CD4-positive, CD25-positive, alpha-beta regulatory T cell (primary cell): Measurements from ENCODE around the gene MXD1. TPM values are rescaled to one million over a fixed set of nuclear protein-coding genes. Genes with fewer than 3 reads are reported as not detected.

Source experiments
- ATAC-seq, 2 donors: fragments of 150-1000 bp; cut with Tn5 transposase; one replicate each; pipeline ENCODE4 v1.10.0; 2021; ENCODE audit warnings: low read depth in 2 of 2, moderate number of reproducible peaks in 2 of 2, moderate library complexity in 1 of 2
- DNase-seq, 3 donors: peaks; one replicate each; pipeline versions ENCODE4 v3.0.0 to v3.0.0-alpha.2; 2012 to 2022; ENCODE audit warnings: mixed read lengths in 1 of 3
- H3K27ac ChIP-seq: one replicate; pipeline ENCODE4 v1.7.0; 2013; ENCODE audit warnings: mild to moderate bottlenecking, low read length; ENCODE audit not compliant: insufficient read depth, poor library complexity, severe bottlenecking
- H3K27me3 ChIP-seq: one replicate; pipeline ENCODE4 v1.7.0; 2013; ENCODE audit warnings: low read length; ENCODE audit not compliant: control insufficient read depth, insufficient read depth
- H3K36me3 ChIP-seq: one replicate; pipeline ENCODE4 v1.7.0; 2013; ENCODE audit warnings: mild to moderate bottlenecking, low read length, moderate library complexity; ENCODE audit not compliant: control insufficient read depth, insufficient read depth
- H3K4me1 ChIP-seq: 2 replicates; pipeline ENCODE4 v1.7.0; 2013; ENCODE audit warnings: mild to moderate bottlenecking, low read length; ENCODE audit not compliant: insufficient read depth, control insufficient read depth, poor library complexity, severe bottlenecking
- H3K4me3 ChIP-seq: one replicate; pipeline ENCODE4 v1.7.0; 2013; ENCODE audit warnings: low read depth, mild to moderate bottlenecking, low read length, moderate library complexity
- H3K9me3 ChIP-seq, 2 experiments: 1 replicate in 1 of 2; 2 replicates in 1 of 2; pipeline ENCODE4 v1.7.0; 2013; ENCODE audit warnings: low read length in 2 of 2, mild to moderate bottlenecking in 1 of 2, moderate library complexity in 1 of 2; ENCODE audit not compliant: control insufficient read depth in 2 of 2
- H3K27ac Mint-ChIP-seq, 3 donors: one replicate each; pipeline ENCODE4 v1.8.0; 2020 to 2022; ENCODE audit warnings: mild to moderate bottlenecking in 3 of 3, mixed read lengths in 3 of 3, moderate library complexity in 2 of 3
- H3K27me3 Mint-ChIP-seq: one replicate; pipeline ENCODE4 v1.8.0; 2022; ENCODE audit warnings: mild to moderate bottlenecking, mixed read lengths
- H3K36me3 Mint-ChIP-seq: one replicate; pipeline ENCODE4 v1.8.0; 2020; ENCODE audit warnings: mixed read lengths
- H3K4me1 Mint-ChIP-seq, 4 donors: one replicate each; pipeline ENCODE4 v1.8.0; 2020 to 2022; ENCODE audit warnings: mixed read lengths in 4 of 4, mild to moderate bottlenecking in 1 of 4
- H3K4me3 Mint-ChIP-seq, 4 donors: one replicate each; pipeline ENCODE4 v1.8.0; 2020 to 2022; ENCODE audit warnings: mild to moderate bottlenecking in 4 of 4, mixed read lengths in 4 of 4, moderate library complexity in 3 of 4
- H3K9me3 Mint-ChIP-seq, 7 donors: one replicate each; pipeline ENCODE4 v1.8.0; 2020 to 2022; ENCODE audit warnings: mixed read lengths in 7 of 7, mild to moderate bottlenecking in 3 of 7, moderate library complexity in 2 of 7
- polyA plus RNA-seq, 4 donors: library from polyadenylated mRNA; unstranded; fragments of 300-500 nt; fragmentation: Illumina TruSeq; gene quantifications; one replicate each; pipeline ENCODE4 v1.2.3, GENCODE V29; 2021
- total RNA-seq: library from RNA; stranded (reverse); gene quantifications from one replicate; pipeline ENCODE4 v1.2.3, GENCODE V29; 2022

MXD1 gene
- total and polyA plus RNA-seq, 5 donors from 2014 or later: 8.3 to 40.6 (median 12.9) TPM

DNA sequence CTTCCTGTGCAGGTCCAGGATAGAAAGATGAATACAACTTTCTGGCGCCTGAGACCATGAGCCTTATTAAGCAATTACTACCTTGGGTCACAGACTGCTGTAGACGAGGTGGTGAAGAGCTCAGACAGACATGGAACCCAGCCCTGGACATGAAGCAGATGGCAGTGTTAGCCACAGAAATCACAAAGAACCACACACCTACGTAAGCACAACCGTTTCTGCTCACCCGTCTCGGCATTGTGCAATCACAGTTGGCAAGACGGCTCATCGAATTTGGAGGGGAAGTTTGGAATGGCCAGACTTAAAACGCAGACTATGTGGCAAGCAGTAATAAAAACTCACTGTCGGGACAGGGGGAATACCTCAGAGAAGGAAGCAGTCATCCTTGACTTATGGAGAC, 70.8 kb downstream of the MXD1 start:
- Mint-ChIP-seq H3K27ac (no peak overlapping the region), H3K4me3 (no peak overlapping the region), H3K9me3 (no peaks in the 10 kb centered on the region), H3K27me3 (no peaks in the 10 kb centered on the region), H3K36me3 (peaks cover 5% of the 10 kb centered on the region), H3K4me1 (peaks cover 0 to 2% (median 0%) of the 10 kb centered on the region in 4 donors)
- Histone ChIP-seq H3K27ac (no peak overlapping the region), H3K36me3 (no peaks in the 10 kb centered on the region), H3K4me3 (no peak overlapping the region), H3K27me3 (no peaks in the 10 kb centered on the region), H3K9me3 (no peaks in the 10 kb centered on the region), H3K4me1 (no peaks in the 10 kb centered on the region)
- DNase-seq (no peak), ATAC-seq (no peak)

- no peak overlapping the region for H3K27ac ChIP-seq
- H3K36me3 Mint-ChIP-seq: peaks cover 7% of the 10 kb centered on the region
- ATAC-seq: no peak
Measured at GRCh38 chr2:69986691-69987090, 71.8 kb downstream of the MXD1 start.

DNA sequence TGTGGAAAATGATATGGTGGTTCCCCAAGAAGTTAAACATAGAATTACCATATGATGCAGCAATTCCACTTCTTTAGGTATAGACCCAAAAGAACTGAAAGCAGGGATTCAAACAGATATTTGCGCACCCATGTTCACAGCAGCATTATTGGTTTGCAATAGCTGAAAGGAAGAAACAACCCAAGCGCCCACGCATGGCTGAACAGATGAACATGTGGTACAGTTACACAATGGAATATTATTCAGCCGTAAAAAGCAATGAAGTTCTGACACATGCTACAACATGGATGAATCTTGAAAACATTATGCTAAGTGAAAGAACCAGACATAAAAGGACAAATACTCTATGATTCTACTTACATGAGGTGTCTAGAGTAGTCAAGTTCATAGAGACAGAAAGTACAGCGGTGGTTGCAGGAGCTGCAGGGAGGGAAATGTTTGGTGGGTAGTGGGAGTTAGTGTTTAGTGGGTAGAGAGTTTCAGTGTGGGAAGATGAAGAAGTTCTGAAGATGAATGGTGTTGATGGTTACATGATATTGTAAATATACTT, 73.3 kb downstream of the MXD1 start:
- no peaks in the 10 kb centered on the region for H3K9me3 Mint-ChIP-seq

More at GRCh38 chr2:69986691-69987090, 71.8 kb downstream of the MXD1 start:
- Histone ChIP-seq H3K4me3 (no peak overlapping the region), H3K27me3 (no peaks in the 10 kb centered on the region), H3K4me1 (no peaks in the 10 kb centered on the region), H3K36me3 (no peaks in the 10 kb centered on the region), H3K9me3 (no peaks in the 10 kb centered on the region)
- Mint-ChIP-seq H3K27ac (no peak overlapping the region), H3K27me3 (no peaks in the 10 kb centered on the region), H3K9me3 (no peaks in the 10 kb centered on the region), H3K4me3 (no peak overlapping the region), H3K4me1 (peaks cover 0 to 2% (median 0%) of the 10 kb centered on the region in 4 donors)
- no peak for DNase-seq

GRCh38 chr2:69989009-69989408, 74.1 kb downstream of the MXD1 start:
- Histone ChIP-seq H3K36me3 (peaks cover 5% of the 10 kb centered on the region), H3K27me3 (no peaks in the 10 kb centered on the region), H3K27ac (no peak overlapping the region), H3K9me3 (no peaks in the 10 kb centered on the region), H3K4me3 (no peak overlapping the region), H3K4me1 (no peaks in the 10 kb centered on the region)
- no peak for ATAC-seq
- Mint-ChIP-seq H3K4me3 (no peak overlapping the region), H3K27ac (no peak overlapping the region), H3K4me1 (peaks cover 0 to 4% (median 0%) of the 10 kb centered on the region in 4 donors), H3K9me3 (no peaks in the 10 kb centered on the region), H3K27me3 (no peaks in the 10 kb centered on the region), H3K36me3 (peaks cover 15% of the 10 kb centered on the region)
- DNase-seq: no peak

More for the DNA sequence above, 73.3 kb downstream of the MXD1 start:
- no peak for DNase-seq
- ATAC-seq: no peak
- peaks cover 10% of the 10 kb centered on the region for H3K36me3 Mint-ChIP-seq
- H3K4me3 ChIP-seq: no peak overlapping the region
- H3K4me3 Mint-ChIP-seq: no peak overlapping the region
- H3K27me3 ChIP-seq: no peaks in the 10 kb centered on the region
- H3K4me1 ChIP-seq: no peaks in the 10 kb centered on the region
- peaks cover 0 to 2% (median 0%) of the 10 kb centered on the region in 4 donors for H3K4me1 Mint-ChIP-seq
- H3K36me3 ChIP-seq: no peaks in the 10 kb centered on the region
- peak overlapping the region in 1 of 3 donors; percentile 9 for H3K27ac Mint-ChIP-seq
- no peaks in the 10 kb centered on the region for H3K9me3 ChIP-seq
- H3K27me3 Mint-ChIP-seq: no peaks in the 10 kb centered on the region
- H3K27ac ChIP-seq: no peak overlapping the region

- no peak overlapping the region for H3K4me3 ChIP-seq
- H3K27ac Mint-ChIP-seq: no peak overlapping the region
- H3K36me3 ChIP-seq: peaks cover 10% of the 10 kb centered on the region
- H3K4me1 Mint-ChIP-seq: peaks cover 0 to 4% (median 0%) of the 10 kb centered on the region in 4 donors
- H3K9me3 Mint-ChIP-seq: no peaks in the 10 kb centered on the region
- ATAC-seq (no peak), DNase-seq (no peak)
- no peaks in the 10 kb centered on the region for H3K4me1 ChIP-seq
- no peaks in the 10 kb centered on the region for H3K9me3 ChIP-seq
- no peak overlapping the region for H3K27ac ChIP-seq
- no peaks in the 10 kb centered on the region for H3K27me3 ChIP-seq
- H3K4me3 Mint-ChIP-seq: no peak overlapping the region
- H3K36me3 Mint-ChIP-seq: peaks cover 19% of the 10 kb centered on the region
- no peaks in the 10 kb centered on the region for H3K27me3 Mint-ChIP-seq
Measured at GRCh38 chr2:69989441-69990105, 74.7 kb downstream of the MXD1 start.

Other genes starting within 250 kb of the MXD1 start
- 16.5 TPM for gene ANXA4, start 173.0 kb upstream of the MXD1 start, total RNA-seq
- gene ANXA4, start 173.0 kb upstream of the MXD1 start, polyA plus RNA-seq: 10 to 100 TPM; 21.5 to 36.8 (median 27.3) TPM
- gene GMCL1, start 85.4 kb upstream of the MXD1 start, total RNA-seq: 32.3 TPM
- 10 to 100 TPM; 32.4 to 36.0 (median 33.7) TPM for gene GMCL1, start 85.4 kb upstream of the MXD1 start, polyA plus RNA-seq
- gene SNRNP27, start 21.2 kb upstream of the MXD1 start, total RNA-seq: 44.1 TPM
- gene SNRNP27, start 21.2 kb upstream of the MXD1 start, polyA plus RNA-seq: 10 to 100 TPM; 51.7 to 70.2 (median 60.0) TPM
- gene ASPRV1, start 46.5 kb downstream of the MXD1 start, total RNA-seq: 1.7 TPM
- gene ASPRV1, start 46.5 kb downstream of the MXD1 start, polyA plus RNA-seq: 1 to 10 TPM in 3 of 4 donors, under 1 TPM in 1; 0.62 to 1.5 (median 1.1) TPM
- gene PCBP1, start 172.4 kb downstream of the MXD1 start, total RNA-seq: 330 TPM
- 100 to 1,000 TPM; 131 to 188 (median 173) TPM for gene PCBP1, start 172.4 kb downstream of the MXD1 start, polyA plus RNA-seq